HK-2 (cell line): ENCODE data around the gene NLRP4.

Experiments used
- DNase-seq: peaks from one replicate; pipeline ENCODE4 v3.0.0-alpha.2; 2018; ENCODE audit not compliant: unreplicated experiment

NLRP4 gene

GRCh38 chr19:55836340-55836739, at the start of gene NLRP4:
NLRP4 (plus strand) TSS chr19:55836540; CDS start chr19:55852081, 15,541 bp downstream.
- peak; percentile 4 for DNase-seq

DNA sequence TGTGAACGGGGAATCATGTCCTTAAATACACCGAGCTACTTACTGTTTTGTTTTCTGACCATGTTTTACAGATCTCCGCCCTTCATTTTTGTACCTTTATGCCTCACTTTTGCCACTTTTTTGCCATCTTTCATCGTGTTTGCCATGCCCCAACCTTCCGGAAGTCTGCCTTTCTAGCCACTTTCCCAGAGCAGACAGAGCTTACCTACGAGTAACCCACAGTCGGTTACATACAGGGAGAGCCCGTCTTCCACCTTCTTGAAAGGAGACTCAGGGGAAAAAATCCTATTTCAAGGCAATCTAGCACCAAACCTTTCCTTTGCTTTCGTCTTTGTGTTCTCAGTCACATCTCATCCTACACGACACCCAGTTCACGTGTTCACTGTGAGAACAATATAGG, 41.3 kb upstream of the NLRP4 start:
- DNase-seq = no peak

DNA sequence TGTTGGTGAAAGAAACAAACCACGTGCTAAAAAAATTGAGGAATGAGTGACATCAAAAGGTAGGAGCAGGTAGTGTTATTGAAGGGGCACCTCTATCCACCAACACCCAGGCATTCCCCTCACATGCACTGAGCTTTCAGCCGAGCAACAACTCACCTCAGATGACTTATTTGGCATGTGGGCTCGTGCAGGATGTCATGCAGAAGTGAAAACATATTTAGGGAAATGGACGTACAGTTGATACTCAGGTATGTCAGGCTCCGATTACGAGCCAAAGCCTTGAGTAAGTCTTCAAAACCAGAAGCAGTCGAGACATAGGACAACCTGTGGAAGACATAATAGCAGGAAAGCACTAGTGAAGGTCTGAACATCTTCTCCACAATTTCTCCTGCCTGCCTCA, 34.9 kb upstream of the NLRP4 start:
- no peak for DNase-seq

DNA sequence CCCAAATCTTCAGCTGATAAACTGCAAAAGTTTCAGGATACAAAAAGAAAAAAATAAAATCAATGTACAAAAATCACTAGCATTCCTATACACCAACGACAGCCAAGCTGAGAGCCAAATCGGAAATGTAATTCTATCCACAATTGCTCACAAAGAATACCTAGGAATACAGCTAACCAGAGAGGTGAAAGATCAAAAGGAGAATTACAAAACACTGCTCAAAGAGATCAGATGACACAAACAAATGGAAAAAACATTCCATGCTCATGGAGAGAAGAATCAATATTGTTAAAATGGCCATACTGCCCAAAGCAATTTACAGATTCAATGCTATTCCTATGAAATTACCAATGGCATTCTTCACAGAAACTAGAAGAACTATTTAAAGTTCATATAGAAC, 34.1 kb upstream of the NLRP4 start:
- no peak for DNase-seq

DNA sequence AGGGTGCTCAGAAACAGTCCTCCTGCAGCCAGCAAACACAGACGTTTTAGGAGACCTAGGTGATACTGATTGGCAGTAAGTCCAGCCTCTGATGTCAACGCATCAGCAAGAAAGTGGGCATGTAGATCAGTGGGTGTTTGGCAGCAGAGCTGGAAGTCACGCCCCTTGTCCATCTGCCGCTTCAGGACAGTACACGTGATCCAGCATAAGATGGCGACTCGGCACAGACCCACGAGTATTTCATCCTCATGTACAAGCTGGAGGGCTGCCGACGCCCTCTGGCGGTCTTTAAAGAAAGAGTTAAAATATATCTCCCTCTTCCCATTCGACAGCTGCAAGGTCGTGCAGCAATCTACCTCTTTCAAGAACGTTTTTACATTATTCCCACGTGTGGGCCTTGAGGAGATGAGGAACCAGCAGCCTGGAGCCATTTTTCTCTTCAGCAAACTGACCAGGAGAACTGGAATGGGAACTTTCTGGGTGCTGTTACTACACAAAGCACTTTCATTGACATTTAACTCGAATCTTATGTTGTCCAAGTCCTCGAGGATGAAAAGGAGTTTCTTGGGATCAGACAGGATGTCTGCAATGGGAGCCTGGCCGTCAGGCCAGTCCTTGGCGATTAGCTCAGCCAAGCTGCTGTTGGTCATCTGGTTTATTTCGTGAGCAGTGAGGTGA, 26.8 kb upstream of the NLRP4 start:
- peak; percentile 70 for DNase-seq

DNA sequence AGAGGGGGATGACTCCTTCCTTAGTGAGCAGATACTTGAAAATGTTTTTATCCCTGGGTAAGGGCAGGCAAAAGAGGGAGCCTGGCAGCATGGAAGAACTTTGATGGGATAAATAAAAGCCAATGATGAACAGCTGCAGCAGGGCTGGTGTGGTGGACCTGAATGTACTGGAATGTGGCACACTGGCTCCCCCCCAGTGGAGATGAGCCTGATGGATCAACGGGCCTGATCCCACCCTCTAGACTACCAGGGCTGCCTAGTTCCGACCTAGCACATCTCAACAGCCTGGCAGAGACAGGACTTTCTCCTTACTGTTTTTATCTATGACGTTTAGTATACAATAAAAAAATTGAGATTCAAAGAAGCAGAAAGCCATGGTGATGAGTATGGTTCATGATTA, 25.0 kb upstream of the NLRP4 start:
- DNase-seq = no peak

- DNase-seq = no peak
These were observed 23.9 kb upstream of the NLRP4 start for GRCh38 chr19:55812449-55812848.

- no peak for DNase-seq
These were observed 22.4 kb upstream of the NLRP4 start for GRCh38 chr19:55813906-55814305.

- no peak for DNase-seq
These were observed 16.3 kb upstream of the NLRP4 start for GRCh38 chr19:55820037-55820436.

DNA sequence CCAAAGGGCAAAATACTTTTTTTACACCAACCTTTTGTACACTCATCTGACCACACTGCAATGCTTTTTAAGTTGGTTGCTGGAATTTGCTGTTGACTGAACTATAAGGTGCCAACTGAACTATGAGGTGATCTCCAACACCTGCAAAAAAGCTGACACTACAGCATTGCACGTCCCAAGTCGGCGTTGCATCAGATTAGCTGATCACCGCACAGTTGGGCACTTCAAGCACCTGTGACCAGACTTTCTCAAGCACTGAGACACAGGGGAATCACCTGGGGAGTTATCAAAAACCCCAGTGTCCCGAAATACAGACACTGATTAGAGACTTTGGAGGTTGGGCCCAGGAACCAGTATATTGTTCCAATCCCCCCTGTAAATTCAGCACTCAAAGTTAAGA, 5.7 kb upstream of the NLRP4 start:
- DNase-seq = no peak

DNA sequence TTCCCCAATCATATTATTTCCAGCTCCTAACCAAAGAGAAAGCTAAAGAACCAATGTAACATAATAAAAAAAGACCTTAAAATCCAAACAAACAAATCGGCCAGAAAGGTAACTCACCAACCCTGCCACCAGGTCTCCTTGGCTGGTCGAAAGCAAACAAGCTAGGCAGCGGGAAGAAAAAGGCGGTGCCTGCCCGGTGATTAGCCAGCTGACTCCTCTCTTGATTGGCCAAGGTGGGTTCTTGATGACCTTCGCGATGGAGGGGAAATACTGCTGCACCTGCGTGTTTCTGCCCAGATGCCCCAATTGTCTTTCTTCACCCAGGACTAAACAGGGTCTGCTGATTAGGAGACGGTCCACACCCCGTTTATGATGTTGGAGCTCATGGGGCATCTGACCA, 4.5 kb upstream of the NLRP4 start, which contains the start of gene NLRP11:
Gene NLRP11, minus strand, starts transcription at position 154 of the 400 bp plus-strand sequence. CDS start 13,825 bp downstream, outside the sequence.
- no peak for DNase-seq

GRCh38 chr19:55832676-55833075, 3.7 kb upstream of the NLRP4 start:
- no peak for DNase-seq

GRCh38 chr19:55838251-55838650, 1.9 kb downstream of the NLRP4 start:
- DNase-seq = no peak

- no peak for DNase-seq
These were observed 2.6 kb downstream of the NLRP4 start for GRCh38 chr19:55838906-55839305.

DNA sequence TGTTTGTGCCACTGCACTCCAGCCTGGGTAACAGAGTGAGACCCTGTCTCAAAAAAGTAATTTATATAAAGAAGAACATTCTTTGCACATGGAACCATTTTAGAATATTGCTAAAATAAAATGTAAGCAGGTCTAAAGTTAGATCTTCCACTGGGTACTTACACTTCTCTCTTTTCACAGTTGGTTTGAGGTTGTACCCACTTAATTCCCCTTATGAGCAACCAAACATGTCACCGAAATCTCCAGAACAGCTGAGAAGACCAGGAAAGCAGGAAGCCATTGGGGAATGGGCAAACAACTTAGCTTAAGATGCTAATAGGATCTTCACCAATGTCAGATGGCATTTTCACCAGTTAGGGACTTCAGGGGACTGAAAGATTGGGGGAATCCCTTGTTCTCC, 18.8 kb downstream of the NLRP4 start:
- no peak for DNase-seq

GRCh38 chr19:55857149-55857548, 20.8 kb downstream of the NLRP4 start:
- no peak for DNase-seq

- no peak for DNase-seq
These were observed 21.6 kb downstream of the NLRP4 start for GRCh38 chr19:55857974-55858373.

GRCh38 chr19:55858401-55858800, 22.1 kb downstream of the NLRP4 start:
- no peak for DNase-seq

DNA sequence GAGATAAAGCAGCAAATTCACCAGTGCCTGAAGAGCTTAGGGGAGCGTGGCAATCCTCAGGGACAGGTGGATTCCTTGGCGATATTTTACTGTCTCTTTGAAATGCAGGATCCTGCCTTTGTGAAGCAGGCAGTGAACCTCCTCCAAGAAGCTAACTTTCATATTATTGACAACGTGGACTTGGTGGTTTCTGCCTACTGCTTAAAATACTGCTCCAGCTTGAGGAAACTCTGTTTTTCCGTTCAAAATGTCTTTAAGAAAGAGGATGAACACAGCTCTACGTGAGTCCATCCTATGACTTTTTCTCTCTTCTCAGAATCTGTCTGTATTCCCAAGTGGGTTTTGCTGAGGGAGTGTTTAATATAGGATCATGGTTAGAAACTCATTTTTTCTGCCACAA, 22.6 kb downstream of the NLRP4 start:
- DNase-seq = no peak

DNA sequence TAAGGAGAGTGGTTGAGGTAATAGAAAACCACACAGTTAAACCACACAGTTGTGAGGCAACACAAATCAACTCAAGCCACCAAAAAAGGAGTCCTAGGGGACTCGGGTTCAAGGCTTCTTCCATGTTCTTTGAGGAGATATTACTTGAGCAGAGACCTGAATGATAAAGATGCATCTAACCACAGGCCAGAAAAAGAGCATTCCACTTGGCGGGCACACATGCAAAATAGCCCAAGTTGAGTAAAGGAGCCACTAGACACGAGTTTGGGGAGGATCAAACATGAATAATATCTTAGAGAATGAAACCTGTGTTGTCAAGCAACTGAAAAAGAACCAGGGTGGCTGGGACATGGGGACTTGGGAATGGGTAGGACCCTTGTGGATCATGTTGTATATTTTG, 30.2 kb downstream of the NLRP4 start:
- no peak for DNase-seq

GRCh38 chr19:55867101-55867500, 30.8 kb downstream of the NLRP4 start:
- no peak for DNase-seq

DNA sequence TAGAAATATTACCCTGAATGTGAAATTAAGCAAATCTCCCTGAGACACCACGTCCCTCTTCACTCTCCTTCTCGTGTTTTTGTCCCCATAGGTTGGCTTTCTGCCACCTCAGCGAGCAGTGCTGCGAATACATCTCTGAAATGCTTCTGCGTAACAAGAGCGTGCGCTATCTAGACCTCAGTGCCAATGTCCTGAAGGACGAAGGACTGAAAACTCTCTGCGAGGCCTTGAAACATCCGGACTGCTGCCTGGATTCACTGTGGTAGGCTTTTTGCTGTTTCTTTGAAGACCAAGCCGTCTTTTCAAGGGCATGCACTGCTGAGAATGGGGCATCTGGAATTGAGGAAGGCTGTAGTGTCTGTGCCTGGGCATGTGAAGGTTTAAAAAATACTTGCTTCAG, 34.4 kb downstream of the NLRP4 start:
- DNase-seq = no peak

DNA sequence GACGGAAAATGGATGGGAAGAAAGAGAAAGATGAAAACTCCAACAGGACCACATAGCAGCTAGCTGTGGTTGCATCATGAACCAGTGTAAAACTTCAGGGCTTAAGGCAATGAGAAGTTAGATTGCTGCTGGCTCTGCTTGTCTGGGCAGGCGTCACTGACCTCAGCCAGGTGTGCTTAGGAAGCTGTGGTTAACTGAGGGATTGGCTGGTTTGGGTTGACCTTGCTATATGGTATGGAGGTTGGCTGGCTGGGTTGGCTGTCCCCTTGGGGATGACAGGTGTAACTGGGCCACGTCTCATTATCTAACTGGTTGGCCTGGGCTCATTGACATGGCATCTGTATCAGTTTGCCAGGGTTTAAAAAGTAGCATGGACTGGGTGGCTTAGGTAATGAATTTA, 40.9 kb downstream of the NLRP4 start:
- no peak for DNase-seq

DNA sequence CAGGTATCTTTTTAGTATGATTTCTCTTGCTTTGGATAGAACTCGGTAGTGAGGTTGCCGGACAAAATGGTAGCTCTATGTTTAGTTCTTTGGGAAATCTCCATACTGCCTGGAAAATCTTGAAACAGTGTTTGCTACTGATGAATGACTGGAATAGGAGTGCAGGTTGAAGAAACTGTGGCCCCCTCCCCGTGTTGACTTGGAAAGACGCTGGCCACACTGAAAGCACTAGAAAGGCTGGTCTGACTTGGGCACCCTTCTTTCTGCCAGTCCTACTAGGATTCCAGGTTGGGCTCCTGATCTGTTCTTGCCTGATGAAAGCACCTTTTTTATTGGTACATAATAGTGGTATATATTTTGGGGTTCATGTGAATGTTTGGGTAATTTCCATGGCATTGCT, 46.3 kb downstream of the NLRP4 start:
- no peak for DNase-seq
